Mammary epithelial cell (primary cell): ENCODE results near the gene AGXT.

Experiments used
- EZH2 ChIP-seq: IDR thresholded peaks from 2 replicates; pipeline ENCODE4 v1.6.1; 2012; ENCODE audit warnings: low read length, inconsistent platforms, borderline replicate concordance
- TF ChIP-seq, protein P1 (sequence below), 2 donors: IDR thresholded peaks in 1 of 2; conservative IDR thresholded peaks in 1 of 2; 2 replicates each; pipeline ENCODE4 v1.5.1; 2011 to 2012; ENCODE audit warnings: inconsistent platforms in 2 of 2, low read length in 2 of 2, mild to moderate bottlenecking in 2 of 2, control low read depth in 1 of 2, low read depth in 1 of 2; ENCODE audit not compliant: insufficient read depth in 1 of 2; ENCODE audit errors: extremely low read depth in 1 of 2

DNA sequence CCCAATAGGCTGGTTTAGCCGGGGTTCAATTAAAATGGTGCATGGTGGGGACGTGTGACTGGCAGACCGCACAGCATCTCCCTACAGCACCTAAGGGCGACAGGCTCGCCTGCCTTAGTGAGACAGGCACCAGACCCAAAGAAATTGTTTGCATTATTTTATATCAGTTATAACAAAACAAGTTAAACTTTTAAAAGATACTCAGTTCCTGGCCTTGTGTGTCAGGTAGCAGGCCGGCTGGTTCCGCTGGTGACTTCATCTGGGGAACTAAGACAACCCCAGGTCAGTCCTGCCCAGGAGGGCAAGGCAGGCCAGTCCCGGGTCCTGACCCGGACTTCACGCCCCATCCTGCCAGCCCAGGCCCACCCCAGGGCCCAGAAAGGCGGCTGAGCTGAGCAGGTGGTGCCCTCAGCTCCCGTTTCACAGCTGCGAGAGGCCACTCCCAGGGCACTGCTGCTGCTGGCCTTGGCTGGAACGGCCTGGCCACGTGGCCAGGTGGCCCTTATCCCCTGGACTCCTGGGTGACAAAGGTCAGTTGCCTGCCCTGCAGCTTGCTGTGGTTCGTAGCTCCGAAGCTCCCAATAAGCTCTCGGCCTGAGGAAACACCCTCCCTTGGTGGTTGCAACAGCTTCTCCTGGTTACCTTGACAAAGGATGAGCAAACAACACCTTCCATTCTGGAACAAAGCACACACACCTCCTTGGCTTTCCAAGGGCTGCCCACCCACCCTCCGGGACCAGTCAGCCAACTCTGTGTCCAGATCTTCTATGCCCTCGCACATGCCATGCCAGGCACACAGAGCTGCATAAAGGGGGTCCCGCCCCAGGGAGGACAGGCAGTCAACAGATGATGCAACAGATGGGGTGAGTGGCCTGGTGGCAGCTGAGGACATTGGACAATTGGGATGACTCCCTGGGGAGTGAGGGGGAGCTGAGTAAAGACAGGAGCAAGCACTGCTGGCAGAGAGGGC lies 11.3 kb upstream of the AGXT start:
- TF ChIP-seq EZH2: no peak
- TF ChIP-seq, protein P1, sequence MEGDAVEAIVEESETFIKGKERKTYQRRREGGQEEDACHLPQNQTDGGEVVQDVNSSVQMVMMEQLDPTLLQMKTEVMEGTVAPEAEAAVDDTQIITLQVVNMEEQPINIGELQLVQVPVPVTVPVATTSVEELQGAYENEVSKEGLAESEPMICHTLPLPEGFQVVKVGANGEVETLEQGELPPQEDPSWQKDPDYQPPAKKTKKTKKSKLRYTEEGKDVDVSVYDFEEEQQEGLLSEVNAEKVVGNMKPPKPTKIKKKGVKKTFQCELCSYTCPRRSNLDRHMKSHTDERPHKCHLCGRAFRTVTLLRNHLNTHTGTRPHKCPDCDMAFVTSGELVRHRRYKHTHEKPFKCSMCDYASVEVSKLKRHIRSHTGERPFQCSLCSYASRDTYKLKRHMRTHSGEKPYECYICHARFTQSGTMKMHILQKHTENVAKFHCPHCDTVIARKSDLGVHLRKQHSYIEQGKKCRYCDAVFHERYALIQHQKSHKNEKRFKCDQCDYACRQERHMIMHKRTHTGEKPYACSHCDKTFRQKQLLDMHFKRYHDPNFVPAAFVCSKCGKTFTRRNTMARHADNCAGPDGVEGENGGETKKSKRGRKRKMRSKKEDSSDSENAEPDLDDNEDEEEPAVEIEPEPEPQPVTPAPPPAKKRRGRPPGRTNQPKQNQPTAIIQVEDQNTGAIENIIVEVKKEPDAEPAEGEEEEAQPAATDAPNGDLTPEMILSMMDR (conservative IDR thresholded peaks at IDR 0.05 in 1 of 2, IDR thresholded peaks at IDR 0.05 in 1 of 2; ENCODE audit: extremely low read depth in 1 of 2, insufficient read depth in 1 of 2, low read depth in 1 of 2, low read length in 2 of 2): no peak
